ENCODE data around the gene GSKIP. TPM values are rescaled to one million over a fixed set of nuclear protein-coding genes. Genes with fewer than 3 reads are reported as not detected.

Gene GSKIP
- total RNA-seq, 1 experiment from 2014 or later: 43.0 TPM

DNA sequence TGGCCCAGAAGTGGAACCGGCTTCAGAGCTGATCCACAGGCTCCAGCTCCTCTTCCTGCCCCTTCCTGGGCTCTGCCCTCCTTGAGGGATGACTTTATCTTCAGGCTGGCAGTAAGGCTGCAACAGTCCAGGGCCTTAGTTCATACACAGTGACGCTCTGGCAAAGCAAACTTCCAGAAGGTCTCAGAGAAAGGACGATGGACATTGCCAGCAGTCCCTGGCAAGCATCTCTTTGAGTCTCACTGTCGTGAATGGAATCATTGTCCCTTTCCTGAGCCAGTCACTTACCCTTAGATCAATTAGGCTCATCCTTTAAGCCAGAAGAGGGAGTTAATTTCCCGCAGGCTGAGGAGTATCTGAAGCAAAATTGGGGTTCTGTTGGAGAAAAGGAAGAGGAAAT is 37.2 kb downstream of the GSKIP start:
- Mint-ChIP-seq H3K27me3 (ENCODE audit: low read depth) (no peaks in the 10 kb centered on the region; the same call in 1 of the 2 replicates), H3K27ac (no peak overlapping the region)
- CTCF ChIA-PET: interaction anchor here (0.9 kb wide), 1 partner anchor 23 kb away, joined by 3 read pairs; no protein-coding TSS in a partner anchor

DNA sequence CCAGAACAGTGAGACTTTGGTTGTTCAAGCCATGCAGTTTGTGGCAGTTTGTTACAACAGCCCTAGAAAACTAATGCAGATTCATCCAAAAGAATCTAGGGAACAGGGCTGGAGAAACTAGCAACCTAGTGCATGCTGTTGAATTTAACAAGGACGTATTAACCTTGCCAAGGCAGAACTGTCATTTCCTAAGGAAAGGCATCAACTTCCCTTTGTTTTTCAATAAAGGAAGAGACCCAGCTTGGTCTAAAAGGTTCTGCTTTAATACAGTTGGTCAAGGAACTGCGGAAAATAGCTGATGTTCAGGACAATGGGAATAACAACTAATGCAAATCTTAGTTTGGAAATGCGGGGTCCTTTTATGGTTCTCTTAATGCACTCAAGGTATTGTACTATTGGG is 40.1 kb downstream of the GSKIP start:
- no peak overlapping the region for H3K27ac Mint-ChIP-seq
- H3K9me3 Mint-ChIP-seq: no peaks in the 10 kb centered on the region
- ATAC-seq (no peak), DNase-seq (ENCODE audit: low spot score) (no peak)
- H3K36me3 Mint-ChIP-seq: no peaks in the 10 kb centered on the region; the same call in 1 of the 2 replicates
- H3K4me3 Mint-ChIP-seq: no peak overlapping the region
- no peaks in the 10 kb centered on the region; the same call in 1 of the 2 replicates for H3K27me3 Mint-ChIP-seq (ENCODE audit: low read depth)
- TF ChIP-seq, protein P1, sequence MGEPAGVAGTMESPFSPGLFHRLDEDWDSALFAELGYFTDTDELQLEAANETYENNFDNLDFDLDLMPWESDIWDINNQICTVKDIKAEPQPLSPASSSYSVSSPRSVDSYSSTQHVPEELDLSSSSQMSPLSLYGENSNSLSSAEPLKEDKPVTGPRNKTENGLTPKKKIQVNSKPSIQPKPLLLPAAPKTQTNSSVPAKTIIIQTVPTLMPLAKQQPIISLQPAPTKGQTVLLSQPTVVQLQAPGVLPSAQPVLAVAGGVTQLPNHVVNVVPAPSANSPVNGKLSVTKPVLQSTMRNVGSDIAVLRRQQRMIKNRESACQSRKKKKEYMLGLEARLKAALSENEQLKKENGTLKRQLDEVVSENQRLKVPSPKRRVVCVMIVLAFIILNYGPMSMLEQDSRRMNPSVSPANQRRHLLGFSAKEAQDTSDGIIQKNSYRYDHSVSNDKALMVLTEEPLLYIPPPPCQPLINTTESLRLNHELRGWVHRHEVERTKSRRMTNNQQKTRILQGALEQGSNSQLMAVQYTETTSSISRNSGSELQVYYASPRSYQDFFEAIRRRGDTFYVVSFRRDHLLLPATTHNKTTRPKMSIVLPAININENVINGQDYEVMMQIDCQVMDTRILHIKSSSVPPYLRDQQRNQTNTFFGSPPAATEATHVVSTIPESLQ (CRISPR knock-in tag; IDR thresholded peaks at IDR 0.05): no peak
- H3K4me1 Mint-ChIP-seq: no peaks in the 10 kb centered on the region
- ChIA-PET POLR2A (no interaction called here), CTCF (interaction anchor here (1.3 kb wide), 1 partner anchor 305 kb away, joined by 3 read pairs; no protein-coding TSS in a partner anchor)

More for the DNA sequence above, 37.2 kb downstream of the GSKIP start:
- POLR2A ChIA-PET: no interaction called here
- Mint-ChIP-seq H3K36me3 (no peaks in the 10 kb centered on the region; the same call in 1 of the 2 replicates), H3K4me3 (no peak overlapping the region), H3K9me3 (no peaks in the 10 kb centered on the region), H3K4me1 (no peaks in the 10 kb centered on the region)
- ATAC-seq: no peak
- TF ChIP-seq, protein P1 (CRISPR knock-in tag; IDR thresholded peaks at IDR 0.05): no peak
- no peak for TF ChIP-seq JAZF1 (CRISPR knock-in tag; IDR thresholded peaks at IDR 0.05)
- no peak for TF ChIP-seq RORB (CRISPR knock-in tag; IDR thresholded peaks at IDR 0.05)
- TF ChIP-seq EMX1 (CRISPR knock-in tag; IDR thresholded peaks at IDR 0.05): no peak
- TF ChIP-seq, protein P2, sequence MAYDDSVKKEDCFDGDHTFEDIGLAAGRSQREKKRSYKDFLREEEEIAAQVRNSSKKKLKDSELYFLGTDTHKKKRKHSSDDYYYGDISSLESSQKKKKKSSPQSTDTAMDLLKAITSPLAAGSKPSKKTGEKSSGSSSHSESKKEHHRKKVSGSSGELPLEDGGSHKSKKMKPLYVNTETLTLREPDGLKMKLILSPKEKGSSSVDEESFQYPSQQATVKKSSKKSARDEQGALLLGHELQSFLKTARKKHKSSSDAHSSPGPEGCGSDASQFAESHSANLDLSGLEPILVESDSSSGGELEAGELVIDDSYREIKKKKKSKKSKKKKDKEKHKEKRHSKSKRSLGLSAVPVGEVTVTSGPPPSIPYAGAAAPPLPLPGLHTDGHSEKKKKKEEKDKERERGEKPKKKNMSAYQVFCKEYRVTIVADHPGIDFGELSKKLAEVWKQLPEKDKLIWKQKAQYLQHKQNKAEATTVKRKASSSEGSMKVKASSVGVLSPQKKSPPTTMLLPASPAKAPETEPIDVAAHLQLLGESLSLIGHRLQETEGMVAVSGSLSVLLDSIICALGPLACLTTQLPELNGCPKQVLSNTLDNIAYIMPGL (CRISPR knock-in tag; IDR thresholded peaks at IDR 0.05): no peak
- TF ChIP-seq ZNF423 (CRISPR knock-in tag; IDR thresholded peaks at IDR 0.05): no peak
- TF ChIP-seq CREM (CRISPR knock-in tag; IDR thresholded peaks at IDR 0.05): no peak
- TF ChIP-seq, protein P3, sequence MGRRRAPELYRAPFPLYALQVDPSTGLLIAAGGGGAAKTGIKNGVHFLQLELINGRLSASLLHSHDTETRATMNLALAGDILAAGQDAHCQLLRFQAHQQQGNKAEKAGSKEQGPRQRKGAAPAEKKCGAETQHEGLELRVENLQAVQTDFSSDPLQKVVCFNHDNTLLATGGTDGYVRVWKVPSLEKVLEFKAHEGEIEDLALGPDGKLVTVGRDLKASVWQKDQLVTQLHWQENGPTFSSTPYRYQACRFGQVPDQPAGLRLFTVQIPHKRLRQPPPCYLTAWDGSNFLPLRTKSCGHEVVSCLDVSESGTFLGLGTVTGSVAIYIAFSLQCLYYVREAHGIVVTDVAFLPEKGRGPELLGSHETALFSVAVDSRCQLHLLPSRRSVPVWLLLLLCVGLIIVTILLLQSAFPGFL (CRISPR knock-in tag; IDR thresholded peaks at IDR 0.05; ENCODE audit: borderline replicate concordance): no peak
- DNase-seq (ENCODE audit: low spot score): no peak

DNA sequence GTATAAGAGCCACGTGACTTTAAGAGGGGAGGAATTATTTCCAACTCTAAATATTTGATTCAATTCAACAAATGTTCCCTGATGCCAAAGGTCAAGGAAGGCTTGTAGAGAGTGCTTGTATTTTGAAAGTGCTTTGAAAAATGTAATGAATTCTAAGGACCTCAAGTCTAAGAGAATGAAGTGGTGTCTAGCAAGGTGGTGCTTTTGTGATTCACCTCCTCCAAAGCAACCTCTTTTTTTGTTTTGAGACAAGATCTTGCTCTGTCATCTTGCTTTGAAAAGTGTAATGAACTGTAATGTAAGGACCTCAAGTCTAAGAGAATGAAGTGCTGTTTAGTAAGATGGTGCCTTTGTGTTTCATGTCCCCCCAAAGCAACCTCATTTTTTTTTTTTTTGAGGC is 42.4 kb downstream of the GSKIP start:
- no peak overlapping the region for H3K4me3 Mint-ChIP-seq
- no peaks in the 10 kb centered on the region for H3K9me3 Mint-ChIP-seq
- H3K36me3 Mint-ChIP-seq: 0 out of 2 replicates have a peak, but pooled peaks cover 2% of the 10 kb centered on the region
- ChIA-PET POLR2A (no interaction called here), CTCF (no interaction called here)
- H3K27me3 Mint-ChIP-seq (ENCODE audit: low read depth): no peaks in the 10 kb centered on the region; the same call in 1 of the 2 replicates
- H3K4me1 Mint-ChIP-seq: no peaks in the 10 kb centered on the region
- ATAC-seq: no peak
- DNase-seq (ENCODE audit: low spot score): no peak
- H3K27ac Mint-ChIP-seq: no peak overlapping the region
- no peak for TF ChIP-seq NR3C1 (CRISPR knock-in tag; conservative IDR thresholded peaks at IDR 0.05; ENCODE audit: low read depth)
- TF ChIP-seq, protein P4, sequence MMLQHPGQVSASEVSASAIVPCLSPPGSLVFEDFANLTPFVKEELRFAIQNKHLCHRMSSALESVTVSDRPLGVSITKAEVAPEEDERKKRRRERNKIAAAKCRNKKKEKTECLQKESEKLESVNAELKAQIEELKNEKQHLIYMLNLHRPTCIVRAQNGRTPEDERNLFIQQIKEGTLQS (CRISPR knock-in tag; conservative IDR thresholded peaks at IDR 0.05): no peak
- TF ChIP-seq, protein P5, sequence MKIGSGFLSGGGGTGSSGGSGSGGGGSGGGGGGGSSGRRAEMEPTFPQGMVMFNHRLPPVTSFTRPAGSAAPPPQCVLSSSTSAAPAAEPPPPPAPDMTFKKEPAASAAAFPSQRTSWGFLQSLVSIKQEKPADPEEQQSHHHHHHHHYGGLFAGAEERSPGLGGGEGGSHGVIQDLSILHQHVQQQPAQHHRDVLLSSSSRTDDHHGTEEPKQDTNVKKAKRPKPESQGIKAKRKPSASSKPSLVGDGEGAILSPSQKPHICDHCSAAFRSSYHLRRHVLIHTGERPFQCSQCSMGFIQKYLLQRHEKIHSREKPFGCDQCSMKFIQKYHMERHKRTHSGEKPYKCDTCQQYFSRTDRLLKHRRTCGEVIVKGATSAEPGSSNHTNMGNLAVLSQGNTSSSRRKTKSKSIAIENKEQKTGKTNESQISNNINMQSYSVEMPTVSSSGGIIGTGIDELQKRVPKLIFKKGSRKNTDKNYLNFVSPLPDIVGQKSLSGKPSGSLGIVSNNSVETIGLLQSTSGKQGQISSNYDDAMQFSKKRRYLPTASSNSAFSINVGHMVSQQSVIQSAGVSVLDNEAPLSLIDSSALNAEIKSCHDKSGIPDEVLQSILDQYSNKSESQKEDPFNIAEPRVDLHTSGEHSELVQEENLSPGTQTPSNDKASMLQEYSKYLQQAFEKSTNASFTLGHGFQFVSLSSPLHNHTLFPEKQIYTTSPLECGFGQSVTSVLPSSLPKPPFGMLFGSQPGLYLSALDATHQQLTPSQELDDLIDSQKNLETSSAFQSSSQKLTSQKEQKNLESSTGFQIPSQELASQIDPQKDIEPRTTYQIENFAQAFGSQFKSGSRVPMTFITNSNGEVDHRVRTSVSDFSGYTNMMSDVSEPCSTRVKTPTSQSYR (CRISPR knock-in tag; IDR thresholded peaks at IDR 0.05): no peak
- TF ChIP-seq, protein P2 (CRISPR knock-in tag; IDR thresholded peaks at IDR 0.05): no peak
- TF ChIP-seq, protein P6, sequence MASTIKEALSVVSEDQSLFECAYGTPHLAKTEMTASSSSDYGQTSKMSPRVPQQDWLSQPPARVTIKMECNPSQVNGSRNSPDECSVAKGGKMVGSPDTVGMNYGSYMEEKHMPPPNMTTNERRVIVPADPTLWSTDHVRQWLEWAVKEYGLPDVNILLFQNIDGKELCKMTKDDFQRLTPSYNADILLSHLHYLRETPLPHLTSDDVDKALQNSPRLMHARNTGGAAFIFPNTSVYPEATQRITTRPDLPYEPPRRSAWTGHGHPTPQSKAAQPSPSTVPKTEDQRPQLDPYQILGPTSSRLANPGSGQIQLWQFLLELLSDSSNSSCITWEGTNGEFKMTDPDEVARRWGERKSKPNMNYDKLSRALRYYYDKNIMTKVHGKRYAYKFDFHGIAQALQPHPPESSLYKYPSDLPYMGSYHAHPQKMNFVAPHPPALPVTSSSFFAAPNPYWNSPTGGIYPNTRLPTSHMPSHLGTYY (CRISPR knock-in tag; IDR thresholded peaks at IDR 0.05): no peak

All from WTC11 (cell line).